HEK293T (cell line): ENCODE results near the gene SNRPA.
"Not testable (repeated sequence)": the region's sequence is repeated elsewhere in the genome, so short reads cannot be mapped to it uniquely, and the experiment has no call there.

Experiments used
- CTCF ChIA-PET: fragments of 350-600 bp; formaldehyde crosslinking; extraction: SDS; loops from one replicate; lab custom pipeline; 2021; ENCODE audit warnings: antibody characterized with exemption, inconsistent platforms; lab: Yijun Ruan, JAX
- POLR2A ChIA-PET: fragments of 350-600 bp; formaldehyde crosslinking; extraction: SDS; loops from one replicate; lab custom pipeline; 2020; ENCODE audit warnings: antibody characterized with exemption, inconsistent platforms; lab: Yijun Ruan, JAX
- DNase-seq: peaks from one replicate; pipeline ENCODE4 v3.0.0; 2012; ENCODE audit warnings: mixed read lengths; ENCODE audit errors: extremely low spot score
- ARNT ChIP-seq: fragments of 450-650 bp; IDR thresholded peaks from 2 replicates; pipeline ENCODE4 v1.6.1; 2017; ENCODE audit warnings: mild to moderate bottlenecking
- BHLHE40 ChIP-seq: fragments of 450-650 bp; IDR thresholded peaks from 2 replicates; pipeline ENCODE4 v1.6.1; 2016; ENCODE audit warnings: mild to moderate bottlenecking, moderate library complexity, borderline replicate concordance
- CTBP1 ChIP-seq: fragments of 450-650 bp; IDR thresholded peaks from 2 replicates; pipeline ENCODE4 v1.6.1; 2016; ENCODE audit warnings: borderline replicate concordance
- ELF4 ChIP-seq: fragments of 450-650 bp; IDR thresholded peaks from 2 replicates; pipeline ENCODE4 v1.6.1; 2017; ENCODE audit warnings: antibody characterized with exemption
- FOXA1 ChIP-seq: fragments of 450-650 bp; IDR thresholded peaks from 2 replicates; pipeline ENCODE4 v1.6.1; 2016; ENCODE audit warnings: mild to moderate bottlenecking
- FOXK2 ChIP-seq: fragments of 450-650 bp; IDR thresholded peaks from 2 replicates; pipeline ENCODE4 v1.6.1; 2016; ENCODE audit warnings: mild to moderate bottlenecking
- FOXM1 ChIP-seq: fragments of 450-650 bp; IDR thresholded peaks from 2 replicates; pipeline ENCODE4 v1.6.1; 2017; ENCODE audit warnings: mild to moderate bottlenecking, borderline replicate concordance
- HDGF ChIP-seq: fragments of 450-650 bp; IDR thresholded peaks from 2 replicates; pipeline ENCODE4 v1.6.1; 2017; ENCODE audit warnings: antibody characterized with exemption, borderline replicate concordance
- L3MBTL2 ChIP-seq: fragments of 450-650 bp; conservative IDR thresholded peaks from 2 replicates; pipeline ENCODE4 v1.6.1; 2016; ENCODE audit warnings: mild to moderate bottlenecking
- LEF1 ChIP-seq: fragments of 450-650 bp; IDR thresholded peaks from 2 replicates; pipeline ENCODE4 v1.6.1; 2017; ENCODE audit warnings: mild to moderate bottlenecking, borderline replicate concordance
- NFRKB ChIP-seq: fragments of 450-650 bp; IDR thresholded peaks from 2 replicates; pipeline ENCODE4 v1.6.1; 2016; ENCODE audit warnings: mild to moderate bottlenecking, moderate library complexity
- SP1 ChIP-seq: fragments of 450-650 bp; IDR thresholded peaks from 2 replicates; pipeline ENCODE4 v1.6.1; 2017
- SUZ12 ChIP-seq: fragments of 450-650 bp; IDR thresholded peaks from 2 replicates; pipeline ENCODE4 v1.6.1; 2016; ENCODE audit warnings: mild to moderate bottlenecking
- TARDBP ChIP-seq: fragments of 450-650 bp; IDR thresholded peaks from 2 replicates; pipeline ENCODE4 v1.6.1; 2016
- ZNF384 ChIP-seq: fragments of 450-650 bp; IDR thresholded peaks from 2 replicates; pipeline ENCODE4 v1.6.1; 2016
- TF ChIP-seq, protein P1 (sequence below): fragments of 450-650 bp; IDR thresholded peaks from 2 replicates; pipeline ENCODE4 v1.6.1; 2016

SNRPA gene

DNA sequence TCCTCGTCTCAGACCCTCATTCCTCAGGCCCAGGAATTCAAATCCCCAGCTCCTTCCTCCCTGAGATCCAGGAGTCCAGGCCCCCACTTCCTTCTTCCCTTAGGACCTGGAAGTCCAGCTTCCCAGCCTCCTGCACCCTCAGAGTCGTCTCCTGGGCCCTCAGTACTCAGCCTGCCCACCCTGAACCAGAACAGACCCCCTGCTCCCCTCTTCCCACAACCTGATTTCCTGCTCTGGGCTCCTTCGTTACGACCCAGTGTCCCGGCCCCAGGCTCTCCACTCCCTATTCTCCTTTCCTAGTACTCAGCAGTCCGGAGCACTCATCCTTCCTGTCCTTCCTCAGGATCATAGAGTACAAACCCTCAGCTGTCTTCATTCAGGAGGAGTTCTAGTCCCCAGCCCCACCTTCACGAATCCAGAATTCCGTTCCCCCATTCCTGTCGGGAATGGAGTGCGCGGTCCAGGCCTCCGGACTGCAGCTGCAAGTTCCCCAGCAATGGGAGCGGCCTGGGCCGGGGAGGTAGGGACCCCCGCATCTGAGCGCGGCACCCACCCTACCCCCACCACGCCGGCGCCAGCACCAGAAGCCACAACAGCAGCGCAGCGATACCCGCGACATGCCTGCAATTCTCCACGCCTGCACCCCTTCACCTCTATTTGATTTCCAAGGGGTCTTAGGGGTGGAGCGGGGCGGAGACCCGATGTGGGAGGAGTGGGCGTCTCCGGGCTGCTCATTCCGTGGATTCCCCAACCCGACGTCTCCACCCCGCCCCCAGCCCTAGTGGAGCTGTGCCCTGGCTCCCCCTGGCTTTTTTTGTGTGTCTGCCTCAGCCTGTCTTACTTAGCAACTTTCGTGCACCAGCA, 60.7 kb downstream of the SNRPA start:
- no peak for TF ChIP-seq NFRKB
- TF ChIP-seq SP1, result no peak
- no peak for TF ChIP-seq ELF4
- TF ChIP-seq FOXA1, result no peak
- TF ChIP-seq, protein P1, sequence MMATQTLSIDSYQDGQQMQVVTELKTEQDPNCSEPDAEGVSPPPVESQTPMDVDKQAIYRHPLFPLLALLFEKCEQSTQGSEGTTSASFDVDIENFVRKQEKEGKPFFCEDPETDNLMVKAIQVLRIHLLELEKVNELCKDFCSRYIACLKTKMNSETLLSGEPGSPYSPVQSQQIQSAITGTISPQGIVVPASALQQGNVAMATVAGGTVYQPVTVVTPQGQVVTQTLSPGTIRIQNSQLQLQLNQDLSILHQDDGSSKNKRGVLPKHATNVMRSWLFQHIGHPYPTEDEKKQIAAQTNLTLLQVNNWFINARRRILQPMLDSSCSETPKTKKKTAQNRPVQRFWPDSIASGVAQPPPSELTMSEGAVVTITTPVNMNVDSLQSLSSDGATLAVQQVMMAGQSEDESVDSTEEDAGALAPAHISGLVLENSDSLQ, result no peak
- TF ChIP-seq CTBP1, result no peak
- TF ChIP-seq FOXK2, result no peak
- no peak for TF ChIP-seq ZNF384
- TF ChIP-seq BHLHE40, result no peak
- no peak for TF ChIP-seq ARNT
- no peak for TF ChIP-seq TARDBP
- TF ChIP-seq L3MBTL2, result no peak
- TF ChIP-seq HDGF, result no peak
- CTCF ChIA-PET, result no interaction called here
- DNase-seq, result no peak
- POLR2A ChIA-PET, result interaction anchor here (1.1 kb wide), 1 partner anchor 61 kb away, joined by 4 read pairs; the partner anchor contains the start of gene ACTMAP

DNA sequence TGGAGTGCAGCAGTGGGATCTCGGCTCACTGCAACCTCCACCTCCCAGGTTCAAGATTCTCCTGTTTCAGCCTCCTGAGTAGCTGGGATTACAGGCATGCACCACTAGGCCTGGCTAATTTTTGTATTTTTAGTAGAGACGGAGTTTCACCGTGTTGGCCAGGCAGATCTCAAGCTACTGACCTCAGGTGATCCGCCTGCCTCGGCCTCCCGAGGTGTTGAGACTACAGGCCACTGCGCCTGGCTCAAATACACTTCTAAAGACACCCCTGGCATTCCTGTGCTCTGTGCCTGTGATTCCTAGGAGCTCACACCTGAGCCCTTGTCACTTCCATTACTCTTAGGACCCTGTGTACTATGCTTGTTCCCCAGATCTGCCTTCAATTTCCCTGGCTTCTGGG, 61.6 kb downstream of the SNRPA start:
- CTCF ChIA-PET, DNase-seq: not testable (repeated sequence)
- POLR2A ChIA-PET, result interaction anchor here (1.1 kb wide), 1 partner anchor 62 kb away, joined by 4 read pairs; the partner anchor contains the start of gene ACTMAP

DNA sequence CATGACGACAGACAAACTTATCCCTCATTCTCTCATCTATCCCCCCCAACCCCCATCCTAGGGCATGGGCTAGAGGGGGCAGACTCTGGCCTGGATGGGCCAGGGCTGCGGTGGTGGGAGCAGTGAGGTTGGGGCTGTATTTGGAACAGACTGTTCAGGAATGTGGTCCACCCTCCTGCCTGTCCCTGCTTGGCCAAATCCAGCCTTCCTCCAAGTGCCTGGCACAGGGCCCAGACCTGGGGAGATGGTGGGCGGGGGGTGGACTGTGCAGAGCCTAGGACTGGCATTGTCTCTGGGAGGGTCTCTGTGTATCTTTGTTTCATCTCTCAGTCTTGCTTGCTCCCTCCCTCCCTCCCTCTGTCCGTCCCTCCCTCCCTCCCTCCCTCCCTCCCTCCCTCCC, 62.2 kb downstream of the SNRPA start:
- ChIA-PET CTCF (no interaction called here), POLR2A (no interaction called here)
- no peak for TF ChIP-seq BHLHE40
- no peak for TF ChIP-seq FOXM1
- TF ChIP-seq ELF4, result no peak
- TF ChIP-seq HDGF, result no peak
- TF ChIP-seq FOXK2, result no peak
- TF ChIP-seq SUZ12, result no peak
- TF ChIP-seq, protein P1, result no peak
- TF ChIP-seq NFRKB, result no peak
- TF ChIP-seq CTBP1, result no peak
- no peak for TF ChIP-seq SP1
- TF ChIP-seq ARNT, result no peak
- TF ChIP-seq TARDBP, result no peak
- no peak for TF ChIP-seq LEF1
- no peak for TF ChIP-seq FOXA1
- TF ChIP-seq L3MBTL2, result no peak
- TF ChIP-seq ZNF384, result no peak
- DNase-seq, result no peak
